Fibroblast of upper back skin (primary cell): Measurements from ENCODE around the gene SMAP2.

Source experiments
- DNase-seq: peaks from one replicate; pipeline ENCODE4 v3.0.0-alpha.2; 2013

The SMAP2 gene

DNA sequence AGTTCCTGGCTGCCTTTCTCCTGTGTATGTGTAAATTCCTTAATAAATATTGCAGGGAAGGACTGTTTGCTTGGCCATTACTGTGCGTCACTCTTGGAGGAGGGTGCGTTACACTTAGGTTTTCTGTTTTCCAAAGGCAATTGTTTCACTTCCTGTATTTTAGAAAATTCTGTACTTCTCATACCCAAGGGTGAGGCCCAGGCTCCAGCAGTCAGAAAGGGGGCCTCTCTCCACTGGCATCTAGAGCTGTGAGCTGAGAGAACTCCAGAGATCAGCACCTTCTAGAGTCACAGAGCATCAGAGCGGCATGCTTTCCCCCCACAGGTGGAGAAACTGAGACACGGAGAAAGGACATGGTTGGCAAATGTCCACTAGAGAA lies 49.7 kb downstream of the SMAP2 start:
- DNase-seq: no peak

DNA sequence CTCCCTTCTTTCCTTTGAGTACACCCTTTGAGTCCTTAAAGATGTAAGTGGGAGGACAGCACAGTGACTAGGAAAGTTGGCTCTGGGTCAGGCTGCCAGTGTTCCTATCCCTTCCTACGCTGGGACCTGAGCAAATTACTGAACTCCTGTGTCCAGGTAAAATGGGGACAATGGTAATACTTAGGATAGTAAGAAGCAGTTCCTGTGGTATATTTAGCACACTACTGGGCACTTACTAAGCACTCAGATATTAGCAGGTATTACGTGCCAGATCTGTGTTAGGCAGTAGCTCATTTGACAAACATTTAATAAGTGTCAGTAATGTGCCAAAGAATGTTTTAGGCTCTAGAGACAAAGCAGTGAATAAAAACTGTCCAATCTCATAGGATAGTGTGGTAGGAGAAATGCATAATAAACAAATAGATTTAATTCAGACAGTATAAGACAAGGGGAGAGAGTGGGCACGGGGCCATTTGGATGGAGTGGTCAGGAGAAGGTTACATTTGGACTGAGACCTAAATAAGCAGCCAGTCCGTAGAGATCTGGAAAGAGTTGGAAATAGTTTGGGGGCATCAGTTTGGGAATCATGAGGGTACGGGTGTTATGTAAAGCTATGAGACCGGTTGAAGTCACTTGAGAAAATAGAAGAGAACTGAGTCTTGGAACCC lies 50.6 kb downstream of the SMAP2 start:
- DNase-seq: no peak

DNA sequence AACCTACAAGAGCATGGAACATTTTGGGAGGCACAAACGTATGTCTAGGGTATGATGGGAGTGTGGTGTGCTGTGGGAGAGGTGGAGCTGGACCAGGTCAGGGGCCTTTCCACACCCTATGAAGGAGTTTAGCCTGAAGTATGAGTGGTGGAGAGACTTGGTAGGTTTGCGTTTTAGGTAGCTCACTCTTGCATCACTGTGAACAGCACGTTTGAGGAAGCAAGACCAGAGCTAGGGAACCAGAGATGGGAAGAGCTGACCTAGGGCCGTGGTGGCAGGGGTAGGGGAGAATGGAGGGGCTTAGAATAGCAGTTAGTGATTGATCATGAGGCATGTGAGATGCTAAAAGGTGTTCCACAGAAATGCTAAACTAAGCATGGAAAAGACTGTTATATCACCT lies 51.7 kb downstream of the SMAP2 start:
- DNase-seq: no peak

DNA sequence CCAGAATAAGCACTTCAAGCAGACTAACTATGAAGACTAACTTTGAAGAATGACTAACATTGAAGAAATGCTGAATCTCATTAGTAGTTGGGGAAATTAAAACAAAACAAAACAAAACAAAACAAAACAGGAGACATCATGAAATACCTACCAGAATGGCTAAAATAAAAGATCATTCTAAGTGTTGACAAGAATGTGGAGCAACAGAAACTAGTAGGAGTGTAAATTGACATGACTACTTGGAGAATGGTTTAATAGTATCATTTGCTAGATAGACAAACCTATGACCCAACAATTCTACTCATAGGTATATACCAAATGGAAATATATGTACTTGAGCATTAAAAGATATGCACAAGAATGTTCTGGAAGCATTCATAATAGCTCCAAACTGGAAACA lies 57.9 kb downstream of the SMAP2 start:
- DNase-seq: no peak

DNA sequence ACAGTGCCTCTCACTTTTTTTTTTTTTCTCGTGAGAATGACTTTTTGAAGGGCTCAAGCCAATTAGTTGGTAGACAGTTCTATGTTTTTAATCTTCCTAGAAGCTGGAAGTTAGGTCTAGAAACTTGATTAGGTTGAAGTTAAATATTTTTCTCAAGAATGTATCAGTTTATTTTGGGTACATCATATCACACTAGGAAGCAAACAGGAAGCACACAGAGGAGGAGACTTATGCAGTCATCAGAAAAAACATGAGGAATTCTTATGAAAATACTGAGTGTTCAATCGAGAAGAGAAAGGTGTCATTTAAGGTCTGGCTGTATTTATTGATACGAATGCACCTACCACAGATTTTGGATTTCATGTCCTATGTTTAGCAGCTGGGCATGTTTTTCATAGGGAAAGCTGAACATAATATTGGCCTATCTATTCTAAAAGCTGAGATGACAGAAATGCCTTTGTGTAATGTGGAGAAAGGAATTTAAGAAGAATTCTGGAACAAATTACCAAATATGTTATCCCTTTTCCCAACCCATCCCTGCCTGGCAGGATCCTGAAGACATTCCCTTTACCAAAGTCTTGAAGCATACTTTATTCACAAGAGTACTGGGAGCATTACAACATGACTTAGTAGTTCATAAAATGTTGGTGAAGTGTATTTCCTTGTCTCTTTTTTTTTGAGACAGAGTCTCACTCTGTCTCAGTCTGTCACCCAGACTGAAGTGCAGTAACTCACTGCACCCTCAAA lies 59.3 kb downstream of the SMAP2 start:
- peak; percentile 22 for DNase-seq

DNA sequence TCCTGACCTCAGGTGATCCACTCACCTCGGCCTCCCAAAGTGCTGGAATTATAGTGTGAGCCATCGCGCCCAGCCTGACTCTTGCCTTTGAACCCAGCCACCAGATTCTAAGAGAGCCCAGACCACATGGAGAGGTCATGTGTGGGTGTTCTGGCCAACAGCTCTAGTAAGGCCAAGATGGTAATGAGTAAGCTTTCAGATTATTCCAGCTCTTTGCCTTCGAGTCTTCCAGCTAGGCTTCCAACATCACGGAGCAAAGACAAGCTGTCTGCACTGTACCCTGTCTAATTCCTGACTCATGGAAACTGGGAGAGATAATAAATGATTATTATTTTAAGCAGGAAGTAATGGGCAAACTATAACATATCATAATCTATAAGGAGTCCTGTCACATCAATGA lies 61.9 kb downstream of the SMAP2 start:
- no peak for DNase-seq

DNA sequence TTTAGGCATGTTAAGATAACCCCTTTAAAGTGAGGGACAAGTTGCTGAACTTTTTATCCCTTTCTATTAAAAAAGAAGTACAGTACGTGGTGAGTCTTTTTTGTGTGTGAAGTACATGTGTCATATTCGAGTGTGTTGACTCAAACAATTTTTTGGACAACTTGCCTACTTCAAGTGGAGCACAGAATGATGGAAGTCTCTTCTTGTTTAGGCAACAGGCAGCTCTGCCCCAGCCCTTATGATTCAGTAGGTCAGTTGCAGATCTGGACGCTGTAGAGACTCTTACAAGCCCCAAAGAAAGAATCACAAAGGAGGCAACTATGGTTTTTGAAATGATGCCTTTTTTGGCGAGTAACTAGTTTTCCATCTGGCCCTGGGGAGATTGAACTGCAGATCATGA lies 62.3 kb downstream of the SMAP2 start:
- DNase-seq: no peak

DNA sequence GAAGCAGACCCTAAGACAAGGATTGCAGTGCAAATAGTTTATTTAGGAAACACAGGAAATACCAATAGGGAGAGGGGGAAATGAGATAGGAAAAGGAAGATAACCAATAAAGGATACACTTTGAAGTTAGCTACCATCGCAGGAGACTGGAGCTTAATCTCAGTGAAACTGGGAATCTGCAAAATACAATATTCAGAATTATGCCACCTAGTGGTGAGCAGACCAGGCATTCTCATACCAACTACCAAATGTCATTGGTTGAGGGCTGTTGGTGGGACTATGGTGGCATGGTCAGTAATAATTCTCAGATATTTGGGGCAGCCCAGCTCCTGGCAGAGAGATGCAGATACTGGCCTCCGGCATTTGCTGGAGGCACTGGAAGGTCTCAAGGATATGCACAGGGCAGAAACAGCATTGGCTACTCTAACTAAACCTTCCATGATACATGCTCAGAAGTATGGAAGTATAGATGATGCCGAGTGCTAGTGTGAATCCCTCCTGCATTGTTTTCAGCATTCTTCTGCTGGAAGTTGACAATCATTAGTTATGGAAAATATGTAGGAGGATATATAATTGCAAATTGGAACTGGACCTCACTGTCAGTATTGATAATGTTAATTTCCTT lies 65.0 kb downstream of the SMAP2 start:
- no peak for DNase-seq

DNA sequence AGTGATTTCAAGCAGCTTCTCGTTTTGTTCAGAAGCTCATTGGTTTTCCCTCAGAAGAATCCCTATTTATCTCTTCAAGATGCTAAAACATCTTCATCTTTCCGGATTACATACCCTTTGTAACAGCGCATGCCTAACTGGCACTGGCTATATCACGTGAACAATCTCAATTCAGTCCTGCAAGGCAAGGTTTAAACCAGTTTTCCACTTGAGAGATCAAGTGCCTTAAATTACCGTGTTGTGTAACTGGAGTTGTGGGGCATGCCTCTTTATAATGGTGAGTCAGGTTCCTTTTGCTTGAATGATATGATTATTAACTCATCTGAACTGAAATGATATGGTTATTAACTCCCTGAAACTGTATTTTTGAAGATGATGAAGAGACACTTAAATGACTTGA lies 65.7 kb downstream of the SMAP2 start:
- DNase-seq: no peak

DNA sequence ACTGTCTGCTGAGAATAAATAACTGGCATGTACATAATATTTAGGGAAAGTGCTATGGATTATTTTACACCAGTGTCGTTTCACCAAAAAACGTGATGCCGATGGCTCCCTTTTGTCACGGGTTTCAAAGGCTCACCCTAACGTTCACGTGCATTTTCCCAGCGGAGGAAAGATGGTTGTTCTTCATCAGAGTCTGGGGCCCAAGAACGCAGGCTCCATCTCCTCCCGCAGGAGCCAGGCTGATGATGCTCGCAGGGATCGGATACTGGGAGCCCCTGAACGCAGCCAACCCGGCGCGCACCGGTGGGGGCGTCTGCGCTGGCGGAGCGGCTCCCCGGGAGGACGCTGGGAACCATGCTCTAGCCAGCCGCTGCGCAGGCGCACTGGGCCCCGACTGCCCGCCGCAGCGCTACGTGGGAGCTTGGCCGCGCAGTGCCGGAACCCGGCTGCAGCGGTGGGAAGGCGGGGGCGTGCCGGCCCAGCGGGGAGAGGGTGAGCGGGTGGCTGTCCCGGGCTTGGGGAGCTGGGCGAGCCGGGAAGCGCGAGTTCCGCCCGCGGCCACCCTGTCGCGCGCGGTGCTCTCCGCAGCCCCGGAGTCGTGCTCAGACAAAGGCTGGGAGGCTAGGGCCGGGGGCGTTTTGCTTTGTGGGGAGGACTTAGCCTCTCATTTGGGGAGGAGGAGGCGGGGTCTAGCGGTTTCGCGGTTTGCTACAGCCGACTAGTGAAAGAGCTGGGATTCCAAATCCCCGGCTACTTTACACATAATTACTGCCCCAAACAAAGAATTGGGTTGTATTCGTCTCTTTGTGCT lies 76.4 kb downstream of the SMAP2 start, which contains the start of gene ZFP69B:
ZFP69B (plus strand) TSS at position 793 of the 811 bp plus-strand sequence. CDS start 486 bp downstream, outside the sequence.
- DNase-seq: peak; percentile 93

DNA sequence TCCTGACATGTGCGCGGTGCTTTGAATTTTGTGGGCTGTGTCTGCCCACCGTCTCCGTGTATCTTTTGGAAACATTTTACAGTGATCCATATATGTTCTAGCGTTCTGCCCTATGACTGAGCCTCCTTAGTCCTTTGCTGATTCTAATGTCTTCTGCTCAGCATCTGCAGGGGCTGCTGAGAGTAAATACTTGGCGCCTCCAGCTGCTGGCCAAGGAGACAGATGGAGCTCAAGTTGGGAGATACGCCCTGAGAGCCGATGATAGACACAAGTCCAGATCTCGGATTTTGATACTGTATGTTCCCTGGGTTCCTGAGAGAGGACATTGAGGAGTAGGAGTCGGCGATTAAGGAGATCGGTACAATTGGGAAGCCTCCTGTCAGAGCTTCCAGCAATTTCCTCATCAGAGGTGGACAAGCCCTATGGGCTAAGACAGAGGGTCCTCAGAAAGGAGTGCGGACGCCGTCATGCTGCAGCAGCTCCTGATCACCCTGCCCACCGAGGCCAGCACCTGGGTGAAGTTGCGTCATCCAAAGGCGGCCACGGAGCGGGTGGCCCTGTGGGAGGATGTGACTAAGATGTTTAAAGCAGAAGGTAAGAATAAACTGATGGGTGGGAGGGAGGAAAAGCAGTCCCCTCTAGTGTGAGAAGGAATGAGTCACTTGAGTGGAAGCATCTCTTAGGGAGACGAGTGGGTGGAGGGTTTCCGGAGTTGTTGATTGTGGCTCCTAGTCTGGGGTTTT lies 77.1 kb downstream of the SMAP2 start:
- peak; percentile 61 for DNase-seq

DNA sequence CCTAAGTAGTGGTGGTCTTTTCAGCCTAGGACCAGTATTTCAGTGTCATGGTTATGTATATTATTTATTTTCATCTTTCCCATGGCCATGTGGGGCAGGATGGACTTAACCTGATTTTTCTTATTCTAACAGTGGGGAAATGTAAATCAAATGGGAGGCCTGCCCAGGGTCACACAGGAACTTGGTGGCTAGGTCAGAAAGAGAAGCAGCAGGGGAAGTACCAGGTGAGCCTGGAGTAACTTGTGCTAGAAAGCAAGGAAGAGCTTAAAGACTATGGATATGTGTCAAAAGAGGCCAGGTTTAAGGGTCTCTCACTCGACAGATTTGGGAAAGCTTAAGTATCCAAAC lies 77.7 kb downstream of the SMAP2 start:
- DNase-seq: no peak

DNA sequence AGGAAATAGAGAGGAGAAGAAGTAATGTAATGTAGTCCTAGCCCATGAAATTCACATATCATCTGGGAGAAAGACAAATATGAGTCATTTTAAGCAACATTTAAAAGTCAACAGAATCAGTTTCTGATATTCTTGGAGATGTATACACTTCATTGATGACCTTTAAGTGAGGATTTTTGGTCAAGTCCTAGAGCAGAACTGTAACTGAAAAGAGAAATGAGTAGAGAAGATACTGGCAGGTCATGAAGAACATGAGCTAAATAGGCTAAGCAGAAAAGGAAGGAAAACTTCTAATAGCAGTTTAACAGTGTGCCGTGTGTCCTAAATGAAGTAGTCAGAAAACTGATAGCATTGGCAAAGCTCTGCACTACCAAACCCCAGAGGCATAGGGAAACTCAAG lies 81.3 kb downstream of the SMAP2 start:
- no peak for DNase-seq

DNA sequence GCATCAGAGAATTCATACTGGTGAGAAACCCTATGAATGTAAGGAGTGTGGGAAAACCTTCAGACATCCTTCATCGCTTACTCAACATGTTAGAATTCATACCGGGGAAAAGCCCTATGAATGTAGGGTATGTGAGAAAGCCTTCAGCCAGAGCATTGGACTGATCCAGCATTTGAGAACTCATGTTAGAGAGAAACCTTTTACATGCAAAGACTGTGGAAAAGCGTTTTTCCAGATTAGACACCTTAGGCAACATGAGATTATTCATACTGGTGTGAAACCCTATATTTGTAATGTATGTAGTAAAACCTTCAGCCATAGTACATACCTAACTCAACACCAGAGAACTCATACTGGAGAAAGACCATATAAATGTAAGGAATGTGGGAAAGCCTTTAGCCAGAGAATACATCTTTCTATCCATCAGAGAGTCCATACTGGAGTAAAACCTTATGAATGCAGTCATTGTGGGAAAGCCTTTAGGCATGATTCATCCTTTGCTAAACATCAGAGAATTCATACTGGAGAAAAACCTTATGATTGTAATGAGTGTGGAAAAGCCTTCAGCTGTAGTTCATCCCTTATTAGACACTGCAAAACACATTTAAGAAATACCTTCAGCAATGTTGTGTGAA lies 89.5 kb downstream of the SMAP2 start:
- no peak for DNase-seq

DNA sequence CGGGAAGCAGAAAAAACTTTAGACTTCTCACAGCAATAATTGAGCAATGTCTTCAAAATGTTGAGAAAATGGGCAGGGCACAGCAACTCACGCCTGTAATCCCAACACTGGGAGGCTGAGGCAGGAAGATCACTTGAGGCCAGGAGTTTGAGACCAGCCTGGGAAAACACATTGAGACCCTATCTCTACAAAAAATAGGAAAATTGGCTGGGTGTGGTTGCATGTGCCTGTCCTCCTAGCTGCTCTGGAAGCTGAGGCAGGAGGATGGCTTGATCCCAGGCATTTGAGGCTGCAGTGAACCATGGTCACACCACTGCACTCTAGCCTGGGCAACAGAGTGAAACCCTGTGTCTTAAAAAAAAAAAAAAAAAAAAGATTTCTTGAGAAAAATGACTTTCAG lies 95.8 kb downstream of the SMAP2 start:
- no peak for DNase-seq
